SIG-M5 (cell line): Measurements from ENCODE around the gene OPN1SW.

Source experiments
- DNase-seq: peaks from one replicate; lab custom pipeline; 2025; lab: John Stamatoyannopoulos, UW

OPN1SW gene

DNA sequence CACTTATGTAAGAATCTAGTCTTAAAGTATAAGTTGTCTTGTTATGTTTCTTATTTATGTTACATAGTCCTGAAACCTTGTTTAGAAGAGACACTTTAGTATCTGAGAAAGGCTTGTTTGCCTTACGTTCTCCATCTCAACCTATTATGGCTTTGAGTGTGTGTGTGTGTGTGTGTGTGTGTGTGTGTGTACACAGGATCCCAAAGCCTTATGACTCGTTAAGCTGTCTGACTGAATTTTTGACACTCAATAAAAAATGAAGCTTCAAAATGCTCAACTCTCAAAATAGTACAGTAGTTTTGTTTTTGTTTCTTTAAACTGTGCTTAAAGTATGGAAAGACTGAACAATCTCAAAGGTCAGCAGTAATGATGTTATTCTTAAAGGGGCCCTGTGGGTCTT lies 18.4 kb downstream of the OPN1SW start:
- DNase-seq, result no peak

DNA sequence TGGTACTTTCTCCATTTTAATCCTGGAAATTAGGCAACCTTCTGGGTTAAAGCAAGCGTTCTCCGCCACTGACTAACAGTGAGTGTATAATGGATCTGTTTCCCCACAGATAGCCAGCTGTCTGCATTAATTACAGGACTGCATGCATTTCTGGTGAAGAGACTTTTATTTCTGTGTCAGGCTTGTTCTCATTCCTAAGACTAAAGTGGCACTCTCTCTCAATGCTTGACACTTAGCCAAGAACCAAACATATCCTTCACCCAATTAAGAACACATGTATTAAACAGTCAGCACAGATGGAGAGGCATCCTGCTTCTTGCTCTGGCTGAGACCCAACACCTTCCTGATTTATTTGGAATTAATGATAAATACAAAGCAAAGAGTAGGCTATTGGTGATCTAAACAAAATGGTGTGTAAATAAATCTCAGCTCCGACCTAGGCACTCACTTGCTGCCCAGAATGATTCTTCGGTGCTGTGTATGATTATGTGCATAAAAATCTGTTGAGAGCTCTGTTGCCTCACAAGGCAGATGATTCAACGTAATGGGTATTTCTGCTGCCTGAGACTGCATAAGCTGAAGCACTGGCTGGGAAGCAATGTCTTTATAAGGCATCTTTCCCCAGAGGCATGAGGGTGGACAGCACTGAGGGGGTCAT lies 19.6 kb downstream of the OPN1SW start:
- no peak for DNase-seq

DNA sequence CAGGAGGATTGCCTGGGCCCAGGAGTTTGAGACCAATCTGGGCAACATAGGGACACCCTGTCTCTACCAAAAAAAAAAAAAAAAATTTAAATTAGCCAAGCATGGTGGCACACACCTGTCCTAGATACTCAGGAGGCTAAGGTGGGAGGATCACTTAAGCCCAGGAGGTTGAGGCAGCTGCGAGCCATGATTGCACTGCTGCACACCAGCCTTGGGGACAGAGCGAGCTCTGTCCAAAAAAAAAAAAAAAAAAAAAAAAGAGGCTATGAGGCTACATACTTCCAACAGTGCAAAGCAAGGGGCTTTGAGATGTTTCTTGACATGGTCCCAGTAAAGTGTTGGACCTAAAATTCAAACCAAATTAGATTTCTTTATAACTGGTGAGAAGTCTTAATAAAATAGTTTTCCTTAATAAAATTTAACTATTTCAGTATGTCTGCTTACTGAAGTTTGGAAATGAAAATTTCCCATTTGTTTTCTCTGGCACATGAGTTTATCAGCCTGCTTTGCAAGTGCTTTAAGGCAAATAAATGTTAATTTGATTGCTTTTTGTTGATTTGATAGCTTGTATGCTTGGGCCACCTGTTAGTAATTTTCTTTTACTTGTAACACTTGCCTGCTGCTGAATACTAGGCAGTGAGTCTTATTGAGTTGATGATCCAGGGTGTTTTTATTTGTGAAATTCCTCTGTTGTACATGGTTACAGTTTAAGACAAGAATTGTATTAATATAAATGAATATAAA lies 20.3 kb downstream of the OPN1SW start:
- DNase-seq, result no peak

- DNase-seq, result no peak
These were observed 23.3 kb downstream of the OPN1SW start for GRCh38 chr7:128752251-128752650.

GRCh38 chr7:128747327-128748079 lies 28.1 kb downstream of the OPN1SW start:
- DNase-seq, result no peak

GRCh38 chr7:128745706-128746105 lies 29.9 kb downstream of the OPN1SW start:
- DNase-seq, result no peak

- DNase-seq, result no peak
These were observed 31.2 kb downstream of the OPN1SW start for GRCh38 chr7:128744366-128744905.

DNA sequence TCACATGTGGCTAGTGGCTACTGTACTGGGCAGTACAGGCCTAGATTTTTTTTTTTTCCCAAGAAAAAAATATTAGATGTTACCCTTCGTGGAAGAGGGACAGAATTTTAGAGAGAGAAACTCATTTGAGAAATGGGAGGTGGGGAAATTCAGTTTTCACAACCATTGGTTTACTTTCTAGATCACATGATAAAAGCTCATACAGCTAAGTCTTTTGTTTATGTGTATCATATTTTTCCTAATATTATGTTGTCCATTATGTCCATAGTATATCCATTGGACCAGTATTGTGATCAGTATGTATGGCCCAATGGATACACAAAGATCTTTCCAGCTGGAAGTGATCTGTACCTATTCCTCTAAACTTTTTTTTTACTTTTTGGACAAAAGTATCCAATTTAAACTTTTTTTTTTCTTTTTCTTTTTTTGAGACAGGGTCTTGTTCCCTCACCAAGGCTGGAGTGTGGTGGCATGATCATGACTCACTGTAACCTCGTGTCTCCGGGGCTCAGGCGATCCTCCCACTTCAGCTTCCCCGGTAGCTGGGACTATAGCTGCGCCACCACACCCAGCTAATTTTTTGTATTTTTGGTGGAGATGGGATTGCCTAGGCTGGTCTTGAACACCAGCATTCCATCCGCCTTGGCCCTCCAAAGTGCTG lies 32.4 kb downstream of the OPN1SW start:
- DNase-seq, result no peak

DNA sequence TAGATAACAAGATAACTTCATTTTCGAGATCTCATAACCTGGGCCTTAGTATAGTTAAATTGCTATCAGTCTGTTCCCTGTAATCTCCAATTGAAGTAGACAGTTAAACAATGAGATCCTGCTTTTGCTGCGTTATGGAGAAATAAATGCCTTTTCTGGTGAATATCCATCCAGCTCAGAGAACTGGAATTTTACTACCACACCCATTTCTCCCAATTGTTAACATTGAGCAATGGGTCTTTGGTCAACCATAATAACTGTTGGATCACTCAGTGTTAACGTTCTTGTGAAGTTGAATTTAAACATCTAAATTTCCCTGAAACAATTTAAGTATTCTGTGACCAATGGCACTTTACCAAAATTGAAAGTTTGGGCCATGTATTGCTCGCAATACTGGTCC lies 33.4 kb downstream of the OPN1SW start:
- no peak for DNase-seq

- no peak for DNase-seq
These were observed 34.1 kb downstream of the OPN1SW start for GRCh38 chr7:128741491-128741890.

GRCh38 chr7:128740996-128741395 lies 34.6 kb downstream of the OPN1SW start:
- DNase-seq, result no peak

- DNase-seq, result no peak
These were observed 35.5 kb downstream of the OPN1SW start for GRCh38 chr7:128739990-128740682.

GRCh38 chr7:128739048-128739962 lies 36.3 kb downstream of the OPN1SW start, which contains the start of gene CALU:
TSS of gene CALU (plus strand) at chr7:128739359. CDS start at chr7:128748584, 9,225 bp downstream.
- DNase-seq, result peak; percentile 69

DNA sequence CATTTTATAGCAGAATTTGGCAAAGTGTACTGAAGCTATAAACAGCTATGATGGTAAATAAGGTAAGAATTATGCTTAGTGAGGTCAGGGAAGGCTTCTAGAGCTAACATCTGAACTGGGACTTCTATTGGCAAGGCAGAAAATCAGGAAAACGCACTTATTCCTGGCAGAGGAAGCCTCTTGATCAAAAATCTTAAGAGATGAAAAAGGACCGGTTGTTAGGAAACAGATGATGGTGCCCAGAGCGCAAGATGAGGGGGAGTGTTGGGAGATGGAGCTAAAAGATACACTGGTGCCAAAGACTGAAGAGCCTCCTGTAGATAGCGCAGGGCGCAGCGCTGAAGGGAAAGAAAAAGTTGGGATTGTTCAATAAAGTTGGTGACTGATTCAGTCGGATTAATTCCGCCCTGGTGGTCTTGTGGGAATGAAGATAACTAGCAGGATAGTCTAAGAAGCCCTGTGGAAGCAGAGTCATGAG lies 37.0 kb downstream of the OPN1SW start:
- no peak for DNase-seq

DNA sequence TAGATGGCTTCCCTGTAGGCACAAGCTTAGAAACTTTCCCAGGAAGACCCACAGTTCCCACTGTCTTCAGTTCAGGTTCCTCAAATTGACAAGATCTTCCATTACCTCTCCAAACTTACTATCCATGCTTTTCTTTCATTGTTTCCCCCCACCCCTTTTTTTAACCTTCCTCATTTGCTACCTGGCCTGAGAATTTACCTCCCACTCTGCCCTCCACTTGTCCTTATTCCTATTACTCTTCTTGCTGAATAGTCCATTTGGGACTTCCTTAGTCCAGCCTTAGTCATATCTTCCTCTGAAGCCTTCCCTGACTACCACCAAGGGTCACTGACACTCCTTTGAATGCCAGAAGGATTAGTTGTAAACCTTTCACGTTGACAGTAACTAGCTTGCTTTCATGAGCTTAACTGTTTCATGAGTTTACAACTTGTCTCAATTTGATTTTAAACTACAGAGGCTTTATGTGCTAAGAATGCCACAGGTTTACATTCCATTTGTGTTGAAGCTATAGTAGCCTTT lies 37.7 kb downstream of the OPN1SW start:
- no peak for DNase-seq

GRCh38 chr7:128737441-128737840 lies 38.2 kb downstream of the OPN1SW start:
- no peak for DNase-seq

DNA sequence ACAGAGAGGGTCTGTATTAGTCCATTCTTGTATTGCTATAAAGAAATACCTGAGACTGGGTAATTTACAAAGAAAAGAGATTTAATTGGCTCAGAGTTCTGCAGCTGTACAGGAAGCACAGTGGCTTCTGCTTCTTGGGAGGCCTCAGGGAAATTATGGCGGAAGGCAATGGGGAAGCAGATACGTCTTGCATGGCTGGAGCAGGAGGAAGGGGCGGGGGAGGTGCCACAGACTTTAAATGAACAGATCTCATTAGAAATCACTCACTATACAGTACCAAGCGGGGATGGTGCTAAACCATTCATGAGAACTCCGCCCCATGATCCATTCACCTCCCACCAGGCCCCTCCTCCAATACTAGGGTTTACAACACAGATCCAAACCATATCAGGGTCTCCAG lies 40.2 kb downstream of the OPN1SW start:
- DNase-seq, result no peak

GRCh38 chr7:128734890-128735289 lies 40.7 kb downstream of the OPN1SW start:
- DNase-seq, result no peak

DNA sequence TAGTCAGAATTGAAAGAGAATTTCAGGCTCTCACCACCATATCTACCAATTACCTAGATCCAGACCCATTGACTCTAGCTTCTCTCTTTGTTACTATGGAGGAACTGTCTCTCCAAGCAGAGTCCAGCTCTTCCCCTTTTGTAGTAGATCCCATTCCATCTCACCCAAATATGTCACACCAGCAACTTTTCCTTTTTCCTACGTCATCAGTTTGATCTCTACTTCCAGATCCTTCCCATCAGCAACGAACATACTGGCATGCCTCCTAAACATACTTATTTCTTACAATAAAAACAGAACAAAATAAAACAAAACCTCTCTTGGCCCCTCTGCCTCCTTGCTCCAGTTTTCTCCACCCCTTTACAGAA lies 42.3 kb downstream of the OPN1SW start:
- no peak for DNase-seq
